Gastrocnemius medialis (tissue), 4 donors: ENCODE results near the gene BTBD16. TPM values are rescaled to one million over a fixed set of nuclear protein-coding genes. Genes with fewer than 3 reads are reported as not detected.
A peak's percentile ranks its signal among the peaks of the same experiment; 100 is the strongest.

Experiments used
- ATAC-seq, 2 donors: fragments of 150-250 bp; one replicate each; pipeline ENCODE4 v1.9.1; 2016
- DNase-seq, 2 donors: peaks; one replicate each; pipeline ENCODE4 v3.0.0-alpha.2; 2019
- H3K27ac ChIP-seq, 4 donors: fragments of 200-600 bp; sonication (generic); 1 replicate in 1 of 4; 2 replicates in 3 of 4; pipeline ENCODE4 v1.5.1; 2016 to 2018; ENCODE audit warnings: mild to moderate bottlenecking in 2 of 4, moderate library complexity in 1 of 4
- H3K27me3 ChIP-seq, 3 donors: fragments of 200-600 bp; sonication (generic) in 2 of 3; 1 replicate in 1 of 3; 2 replicates in 2 of 3; pipeline versions ENCODE4 v1.5.1 to v1.6.0; 2016 to 2019; ENCODE audit warnings: mild to moderate bottlenecking in 1 of 3, moderate library complexity in 1 of 3
- H3K36me3 ChIP-seq, 2 donors: fragments of 200-600 bp; sonication (generic) in 1 of 2; one replicate each; pipeline ENCODE4 v1.5.1; 2017 to 2018
- H3K4me1 ChIP-seq, 2 donors: fragments of 200-600 bp; sonication (generic) in 1 of 2; one replicate each; pipeline ENCODE4 v1.5.1; 2016 to 2017; ENCODE audit warnings: mild to moderate bottlenecking in 2 of 2
- H3K4me3 ChIP-seq, 4 donors: fragments of 200-600 bp; sonication (generic) in 3 of 4; 1 replicate in 1 of 4; 2 replicates in 3 of 4; pipeline ENCODE4 v1.5.1; 2016 to 2019; ENCODE audit warnings: mild to moderate bottlenecking in 2 of 4
- H3K9me3 ChIP-seq, 3 donors: fragments of 200-600 bp; sonication (generic) in 2 of 3; 1 replicate in 1 of 3; 2 replicates in 2 of 3; pipeline ENCODE4 v1.5.1; 2016 to 2019
- CTCF ChIP-seq, 5 experiments: fragments of 450-650 bp in 3 of 5; fragments of 200-600 bp in 2 of 5; sonication (generic) in 2 of 5; IDR thresholded peaks in 4 of 5; conservative IDR thresholded peaks in 1 of 5; 1 replicate in 4 of 5; 2 replicates in 1 of 5; pipeline ENCODE4 v1.5.1; 2016 to 2019; ENCODE audit warnings: antibody characterized with exemption in 5 of 5, mild to moderate bottlenecking in 3 of 5, moderate library complexity in 3 of 5
- POLR2A ChIP-seq, 2 donors: fragments of 450-650 bp; IDR thresholded peaks; one replicate each; pipeline ENCODE4 v1.6.1; 2017; ENCODE audit warnings: antibody characterized with exemption in 2 of 2, mild to moderate bottlenecking in 2 of 2, moderate library complexity in 2 of 2
- in situ Hi-C, 4 donors: fragments of 200-750 bp; cut with MboI; loops; one replicate each; pipeline versions ENCODE4 v1.15.0 to v1.8.0; 2017; ENCODE audit warnings: low sequenced_read_pairs in 4 of 4
- intact Hi-C: fragments of 100-400 bp; cut with DNase I; formaldehyde crosslinking; loops from one replicate; pipeline ENCODE4 v1.15.1; 2023; ENCODE audit warnings: low total_unique reads
- total RNA-seq, 4 donors: library from RNA; depleted of rRNA; stranded (reverse); fragments of >200 nt; gene quantifications; one replicate each; pipeline versions ENCODE4 v1.1.0 to v1.2.3, GENCODE V29; 2016

BTBD16 gene
- total RNA-seq, 4 donors from 2014 or later: 0.46 to 0.55 TPM; not detected in 2

GRCh38 chr10:122363311-122363710 lies 92.2 kb downstream of the BTBD16 start:
- TF ChIP-seq POLR2A (IDR thresholded peaks at IDR 0.05): no peak
- no peak for TF ChIP-seq CTCF (IDR thresholded peaks at IDR 0.05 in 4 of 5, conservative IDR thresholded peaks at IDR 0.05 in 1 of 5)

GRCh38 chr10:122363722-122364463 lies 92.8 kb downstream of the BTBD16 start:
- TF ChIP-seq POLR2A (IDR thresholded peaks at IDR 0.05) (no peak), CTCF (IDR thresholded peaks at IDR 0.05 in 4 of 5, conservative IDR thresholded peaks at IDR 0.05 in 1 of 5) (no peak)
- Histone ChIP-seq H3K36me3 (no peaks in the 10 kb centered on the region), H3K27ac (no peak overlapping the region), H3K4me3 (no peak overlapping the region), H3K27me3 (no peaks in the 10 kb centered on the region), H3K4me1 (peaks cover 5 to 6% of the 10 kb centered on the region in 2 donors), H3K9me3 (no peaks in the 10 kb centered on the region)
- no peak for ATAC-seq
- DNase-seq: no peak
- in situ Hi-C loops: no loop called here
- intact Hi-C loops: no loop called here

More at GRCh38 chr10:122363311-122363710, 92.2 kb downstream of the BTBD16 start:
- Histone ChIP-seq H3K4me3 (no peak overlapping the region), H3K9me3 (no peaks in the 10 kb centered on the region), H3K36me3 (no peaks in the 10 kb centered on the region), H3K27me3 (no peaks in the 10 kb centered on the region), H3K27ac (no peak overlapping the region), H3K4me1 (peaks cover 2% of the 10 kb centered on the region in 2 donors)
- DNase-seq (no peak), ATAC-seq (no peak)
- intact Hi-C loops (no loop called here), in situ Hi-C loops (no loop called here)

GRCh38 chr10:122368502-122369254 lies 97.6 kb downstream of the BTBD16 start:
- Histone ChIP-seq H3K36me3 (no peaks in the 10 kb centered on the region), H3K4me1 (peaks cover 8 to 10% of the 10 kb centered on the region in 2 donors), H3K4me3 (no peak overlapping the region), H3K27me3 (no peaks in the 10 kb centered on the region), H3K27ac (no peak overlapping the region), H3K9me3 (no peaks in the 10 kb centered on the region)
- DNase-seq (no peak), ATAC-seq (no peak)
- intact Hi-C loops (no loop called here), in situ Hi-C loops (no loop called here)
- TF ChIP-seq POLR2A (IDR thresholded peaks at IDR 0.05): no peak
- TF ChIP-seq CTCF (IDR thresholded peaks at IDR 0.05 in 4 of 5, conservative IDR thresholded peaks at IDR 0.05 in 1 of 5): no peak

- ATAC-seq (no peak), DNase-seq (no peak)
- TF ChIP-seq CTCF (IDR thresholded peaks at IDR 0.05 in 4 of 5, conservative IDR thresholded peaks at IDR 0.05 in 1 of 5) (no peak), POLR2A (IDR thresholded peaks at IDR 0.05) (no peak)
- intact Hi-C loops: loop anchor here (10.0 kb wide), 1 partner anchor 228 kb away; no protein-coding TSS in a partner anchor
- in situ Hi-C loops: no loop called here
- no peaks in the 10 kb centered on the region for H3K36me3 ChIP-seq
- H3K27me3 ChIP-seq: no peaks in the 10 kb centered on the region
- peak overlapping the region in 1 of 4 donors; percentile 91 for H3K27ac ChIP-seq
- H3K4me1 ChIP-seq: peaks cover 33 to 37% of the 10 kb centered on the region in 2 donors
- no peak overlapping the region for H3K4me3 ChIP-seq
- H3K9me3 ChIP-seq: no peaks in the 10 kb centered on the region
These were observed 102.0 kb downstream of the BTBD16 start for GRCh38 chr10:122373108-122373507.
